Smooth muscle cell (in vitro differentiated cells): ENCODE measurements around the gene CLCF1. TPM values are rescaled to one million over a fixed set of nuclear protein-coding genes. Genes with fewer than 3 reads are reported as not detected.

Experiments
- DNase-seq: peaks from one replicate; lab custom pipeline; 2025; ENCODE audit not compliant: unreplicated experiment; lab: John Stamatoyannopoulos, UW
- H2AFZ ChIP-seq: fragments of 200-600 bp; sonication (generic); 2 replicates; pipeline ENCODE4 v1.6.0; 2016; ENCODE audit warnings: antibody characterized with exemption, low read depth, mild to moderate bottlenecking
- H3F3A ChIP-seq: fragments of 200-600 bp; sonication (generic); 2 replicates; pipeline ENCODE4 v1.6.0; 2017; ENCODE audit warnings: antibody characterized with exemption, low read depth
- H3K27ac ChIP-seq: fragments of 200-600 bp; sonication (generic); 2 replicates; pipeline ENCODE4 v1.5.1; 2016; ENCODE audit warnings: low read depth, mild to moderate bottlenecking
- H3K27me3 ChIP-seq: fragments of 200-600 bp; sonication (generic); 2 replicates; pipeline ENCODE4 v1.6.1; 2016; ENCODE audit warnings: low read depth, mild to moderate bottlenecking
- H3K36me3 ChIP-seq: fragments of 200-600 bp; sonication (generic); 2 replicates; pipeline ENCODE4 v1.5.1; 2016; ENCODE audit warnings: low read depth
- H3K4me1 ChIP-seq: fragments of 200-600 bp; sonication (generic); 2 replicates; pipeline ENCODE4 v1.5.1; 2016; ENCODE audit warnings: low read depth
- H3K4me2 ChIP-seq: fragments of 200-600 bp; sonication (generic); 2 replicates; pipeline ENCODE4 v1.6.0; 2016; ENCODE audit warnings: mild to moderate bottlenecking
- H3K4me3 ChIP-seq: fragments of 200-600 bp; sonication (generic); 2 replicates; pipeline ENCODE4 v1.5.1; 2016; ENCODE audit warnings: mild to moderate bottlenecking
- H3K79me2 ChIP-seq: fragments of 200-600 bp; sonication (generic); 2 replicates; pipeline ENCODE4 v1.6.0; 2016; ENCODE audit warnings: low read depth, mild to moderate bottlenecking
- H3K9ac ChIP-seq: fragments of 200-600 bp; sonication (generic); 2 replicates; pipeline ENCODE4 v1.6.0; 2016; ENCODE audit warnings: low read depth
- H3K9me3 ChIP-seq: fragments of 200-600 bp; sonication (generic); replicated peaks from 2 replicates; pipeline ENCODE4 v1.5.1; 2016; ENCODE audit warnings: low read depth
- H4K20me1 ChIP-seq: fragments of 200-600 bp; sonication (generic); 2 replicates; pipeline ENCODE4 v1.6.0; 2016; ENCODE audit warnings: low read depth
- CTCF ChIP-seq: fragments of 200-600 bp; sonication (generic); IDR thresholded peaks from 2 replicates; pipeline ENCODE4 v1.5.1; 2017; ENCODE audit warnings: borderline replicate concordance, mild to moderate bottlenecking, antibody characterized with exemption; ENCODE audit not compliant: insufficient read depth, poor library complexity, severe bottlenecking
- WGBS: methylation state at CpG from one replicate; pipeline ENCODE4 v1.1.7; 2016; ENCODE audit warnings: low lambda C conversion rate; 5-methylcytosine and 5-hydroxymethylcytosine counted together
- polyA plus RNA-seq: library from polyadenylated mRNA; unstranded; fragments of >200 nt; fragmentation: Nextera tagmentation; extraction: Ambion mirVana; gene quantifications from 2 replicates; pipeline ENCODE4 v1.2.1, GENCODE V29; 2016
- total RNA-seq: library from RNA; depleted of rRNA; stranded (reverse); fragments of >200 nt; gene quantifications from 2 replicates; pipeline ENCODE4 v1.2.3, GENCODE V29; 2014

Gene CLCF1
- total and polyA plus RNA-seq, 2 experiments from 2014 or later, result 6.2 to 12.2 TPM

- no peak for DNase-seq
- Histone ChIP-seq H3K4me1 (peaks cover 8% of the 10 kb centered on the region), H3K4me3 (peak within 1 kb of the TSS; percentile 39), H3K79me2 (no peaks in the 10 kb centered on the region), H3K27me3 (peaks cover 18% of the 10 kb centered on the region), H3K27ac (no peak within 1 kb of the TSS), H3K36me3 (no peaks in the 10 kb centered on the region), H3F3A (no peaks in the 10 kb centered on the region), H2AFZ (no peak within 1 kb of the TSS), H3K4me2 (peak within 1 kb of the TSS; percentile 84), H4K20me1 (no peaks in the 10 kb centered on the region), H3K9ac (no peak within 1 kb of the TSS), H3K9me3 (no peaks in the 10 kb centered on the region)
- 20% methylated on average over 9 of the region's 67 CpGs for WGBS
- TF ChIP-seq CTCF, result no peak
Observed at GRCh38 chr11:67415501-67416304, 42.3 kb upstream of the CLCF1 start, which contains the start of gene CARNS1. TSS of gene CARNS1 (plus strand) at chr11:67415678. CDS start at chr11:67416200, 522 bp downstream.

- DNase-seq, result no peak
- H3K4me2 ChIP-seq, result no peak overlapping the region
- no peak for TF ChIP-seq CTCF
- no peak overlapping the region for H3K4me3 ChIP-seq
- no peaks in the 10 kb centered on the region for H3K79me2 ChIP-seq
- peaks cover 6% of the 10 kb centered on the region for H3K4me1 ChIP-seq
- 84% methylated on average over 2 of the region's 2 CpGs for WGBS
- no peaks in the 10 kb centered on the region for H3F3A ChIP-seq
- peaks cover 18% of the 10 kb centered on the region for H3K27me3 ChIP-seq
- no peak overlapping the region for H3K27ac ChIP-seq
- no peaks in the 10 kb centered on the region for H3K9me3 ChIP-seq
- H3K36me3 ChIP-seq, result no peaks in the 10 kb centered on the region
- no peaks in the 10 kb centered on the region for H4K20me1 ChIP-seq
- H3K9ac ChIP-seq, result no peak overlapping the region
- no peak overlapping the region for H2AFZ ChIP-seq
Observed at GRCh38 chr11:67413266-67413849, 40.0 kb upstream of the CLCF1 start.

GRCh38 chr11:67412495-67413179 is 39.2 kb upstream of the CLCF1 start:
- Histone ChIP-seq H3K79me2 (no peaks in the 10 kb centered on the region), H3K4me1 (peaks cover 6% of the 10 kb centered on the region), H3K9me3 (no peaks in the 10 kb centered on the region), H3K4me3 (no peak overlapping the region), H3F3A (no peaks in the 10 kb centered on the region), H3K27ac (no peak overlapping the region), H3K27me3 (peaks cover 18% of the 10 kb centered on the region), H3K4me2 (no peak overlapping the region), H4K20me1 (no peaks in the 10 kb centered on the region), H3K36me3 (no peaks in the 10 kb centered on the region), H3K9ac (no peak overlapping the region), H2AFZ (no peak overlapping the region)
- DNase-seq, result no peak
- no peak for TF ChIP-seq CTCF
- 82% methylated on average over 9 of the region's 9 CpGs for WGBS
